CD4-positive, alpha-beta T cell treated with Interleukin-21 for 1 hour (primary cell): ENCODE measurements around the gene GSK3B.

Experiments used
- DNase-seq: peaks from one replicate; pipeline ENCODE4 v3.0.0-alpha.2; 2020

GSK3B gene

DNA sequence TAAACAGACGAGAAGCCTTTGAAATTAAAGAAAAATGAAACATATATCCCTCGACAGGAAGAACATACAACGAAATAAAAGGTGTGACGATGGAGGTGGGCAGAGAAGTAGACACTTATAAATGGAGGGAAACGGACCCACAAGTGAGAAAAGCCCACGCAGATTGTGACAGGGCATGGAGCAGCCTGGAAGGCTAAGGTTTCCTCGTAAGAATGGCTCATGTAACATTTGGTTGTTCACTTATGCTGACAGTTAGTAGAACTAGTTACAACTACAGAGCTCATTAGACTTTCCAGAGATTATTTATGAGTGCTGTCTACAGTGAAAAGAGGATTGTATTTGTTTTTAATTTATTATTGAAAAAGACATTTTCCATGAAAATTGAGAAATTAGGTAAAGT lies 229.8 kb downstream of the GSK3B start:
- DNase-seq = no peak

DNA sequence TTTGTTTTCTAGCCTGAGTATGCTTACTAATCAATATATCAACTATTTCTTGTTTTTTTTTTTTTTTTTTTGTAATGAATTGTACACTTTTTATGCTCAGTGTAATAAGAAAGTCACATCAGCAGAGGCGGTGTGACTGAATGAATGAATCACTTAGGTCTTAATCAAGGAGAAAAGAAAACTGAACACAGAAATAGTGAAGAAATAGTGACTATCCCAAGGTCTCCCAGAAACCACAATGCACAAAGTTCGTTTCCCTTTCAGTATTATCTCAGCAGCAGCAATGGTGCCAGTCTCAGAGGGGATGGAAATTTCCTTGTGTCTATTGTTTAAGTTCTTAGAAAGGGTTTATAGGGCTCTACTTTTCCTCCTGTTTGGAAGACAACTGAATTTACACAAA lies 231.6 kb downstream of the GSK3B start:
- DNase-seq = no peak

DNA sequence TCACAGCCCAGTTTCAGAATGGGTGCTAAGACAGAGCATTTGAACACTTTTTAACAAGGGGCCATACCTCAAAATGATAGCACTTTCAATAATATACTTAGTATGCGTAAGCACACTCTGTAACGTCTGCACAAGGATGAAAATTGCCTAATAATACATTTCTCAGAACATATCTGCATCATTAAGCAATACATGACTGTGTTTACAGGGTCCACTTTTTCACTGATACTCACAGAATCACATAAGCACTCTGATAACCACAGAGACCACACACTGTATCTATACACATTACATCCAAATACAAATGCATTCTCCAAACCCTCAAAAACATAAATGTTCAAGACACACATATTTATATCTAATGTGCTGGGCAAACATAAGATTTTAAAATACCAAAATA lies 232.6 kb downstream of the GSK3B start:
- DNase-seq = no peak

DNA sequence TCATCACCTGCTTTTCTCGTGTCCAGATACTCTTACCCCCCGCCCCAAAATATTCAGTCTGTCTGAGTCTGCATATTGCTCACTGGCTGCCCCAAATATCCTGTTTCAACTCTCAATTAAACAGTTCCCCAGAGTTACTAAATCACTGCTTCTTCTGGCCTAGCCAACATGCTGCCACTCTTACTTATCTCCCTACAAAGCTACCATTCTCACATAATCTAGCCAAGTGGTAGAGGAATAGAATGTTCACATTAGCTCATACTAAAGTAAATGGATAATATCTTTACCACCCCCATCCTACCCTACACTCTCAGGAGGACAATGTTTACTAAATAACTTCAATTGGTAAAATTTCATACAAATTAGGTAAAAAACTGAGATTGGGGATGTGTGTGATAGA lies 234.5 kb downstream of the GSK3B start:
- DNase-seq = no peak

DNA sequence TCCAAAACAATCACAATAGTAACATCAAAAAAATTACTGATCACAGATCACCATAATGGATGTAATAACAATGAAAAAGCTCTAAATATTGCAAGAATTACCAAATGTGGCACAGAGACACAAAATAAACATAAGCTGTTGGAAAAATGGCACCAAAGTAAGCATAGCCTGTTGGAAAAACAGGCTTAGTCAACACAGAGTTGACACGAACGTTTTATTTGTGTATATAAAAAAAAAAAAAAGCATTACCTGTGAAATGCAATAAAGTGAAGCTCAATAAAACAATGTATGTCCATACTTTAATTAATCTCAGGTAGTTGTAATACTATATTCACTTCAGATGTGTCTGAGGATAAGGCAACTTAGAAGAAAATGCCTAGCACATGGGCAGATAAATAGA lies 235.3 kb downstream of the GSK3B start:
- no peak for DNase-seq

DNA sequence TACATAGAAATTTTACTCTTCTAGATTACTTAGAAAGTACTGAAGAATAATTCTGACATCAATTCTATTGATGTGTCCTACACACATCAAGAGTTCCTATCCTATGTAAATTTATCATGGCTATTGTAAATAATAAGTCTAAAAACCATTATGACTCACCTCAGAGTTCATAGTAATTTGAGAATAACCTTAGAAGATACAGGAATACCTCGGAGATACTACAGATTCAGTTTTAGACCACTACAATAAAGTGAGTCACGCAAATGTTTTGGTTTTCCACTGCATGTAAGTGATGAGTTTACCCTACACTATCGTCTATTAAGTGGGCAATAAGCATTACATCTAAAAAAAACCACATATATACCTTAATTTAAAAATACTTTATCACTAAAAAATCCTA lies 237.6 kb downstream of the GSK3B start:
- no peak for DNase-seq

DNA sequence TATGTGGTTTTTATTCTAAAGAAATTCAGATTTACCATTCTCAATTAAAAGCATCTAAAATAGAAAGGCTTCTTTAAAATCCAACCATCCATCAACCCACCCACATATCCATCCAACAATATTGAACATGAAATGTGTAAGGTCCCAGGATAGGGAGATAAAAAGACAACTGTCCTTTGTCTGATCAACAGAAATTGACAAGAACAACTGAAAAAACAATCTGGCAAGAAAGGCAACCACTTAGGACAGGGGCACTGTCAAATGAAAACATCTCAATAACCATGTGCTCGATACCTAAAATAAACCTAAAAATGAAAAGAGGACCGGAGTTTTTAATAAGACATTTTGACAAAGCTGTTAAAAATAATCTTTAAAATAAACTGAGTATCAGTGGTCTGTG lies 245.1 kb downstream of the GSK3B start:
- DNase-seq = no peak

DNA sequence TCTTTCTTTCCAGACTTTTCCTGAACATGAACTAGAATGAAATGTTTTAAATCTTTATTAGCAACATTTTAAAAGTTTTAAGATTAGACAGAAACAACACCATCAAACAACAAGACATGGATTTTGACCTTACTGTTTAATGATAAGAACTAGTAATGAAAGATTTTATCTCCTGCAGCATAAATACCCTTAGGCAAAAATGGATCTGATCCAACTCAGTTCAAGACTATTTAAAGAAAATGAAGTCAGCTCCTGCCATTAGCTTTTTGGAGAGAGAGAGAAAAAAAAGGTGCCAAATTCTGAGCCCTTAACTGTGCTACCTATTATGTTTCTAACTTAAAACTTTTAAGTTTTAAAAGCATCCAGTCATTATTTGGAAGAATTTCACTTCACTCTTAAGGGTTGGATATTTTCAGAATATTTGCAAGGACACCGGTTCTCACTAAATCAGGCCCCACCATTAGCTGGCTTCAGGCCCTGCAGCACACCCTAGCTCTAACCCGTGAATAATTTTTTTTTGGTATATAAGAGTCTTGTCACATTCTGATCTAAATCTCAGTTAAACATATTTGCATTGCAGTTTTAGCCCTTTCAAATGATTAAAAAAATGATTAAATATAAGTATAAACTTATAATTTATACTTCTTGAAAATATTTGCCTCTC lies 252.3 kb downstream of the GSK3B start:
- DNase-seq = no peak

DNA sequence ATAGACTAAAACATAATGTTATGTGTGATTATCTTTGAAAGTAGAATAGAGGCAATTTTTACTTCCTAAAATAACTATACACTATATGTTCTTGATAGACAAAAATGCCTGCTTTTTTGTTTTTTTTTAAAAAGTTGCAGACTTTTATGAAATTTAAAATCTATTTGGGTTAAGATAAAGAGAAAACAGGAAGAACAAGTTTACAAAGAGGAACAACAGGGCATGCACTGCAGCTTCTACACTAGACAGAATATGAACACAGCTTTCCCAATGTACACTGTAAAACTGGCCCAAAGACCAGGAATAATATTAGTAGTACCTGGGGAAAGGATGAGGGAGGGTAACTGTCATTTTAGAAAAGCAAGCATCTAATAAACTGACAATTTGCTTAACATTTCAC lies 258.7 kb downstream of the GSK3B start:
- no peak for DNase-seq

DNA sequence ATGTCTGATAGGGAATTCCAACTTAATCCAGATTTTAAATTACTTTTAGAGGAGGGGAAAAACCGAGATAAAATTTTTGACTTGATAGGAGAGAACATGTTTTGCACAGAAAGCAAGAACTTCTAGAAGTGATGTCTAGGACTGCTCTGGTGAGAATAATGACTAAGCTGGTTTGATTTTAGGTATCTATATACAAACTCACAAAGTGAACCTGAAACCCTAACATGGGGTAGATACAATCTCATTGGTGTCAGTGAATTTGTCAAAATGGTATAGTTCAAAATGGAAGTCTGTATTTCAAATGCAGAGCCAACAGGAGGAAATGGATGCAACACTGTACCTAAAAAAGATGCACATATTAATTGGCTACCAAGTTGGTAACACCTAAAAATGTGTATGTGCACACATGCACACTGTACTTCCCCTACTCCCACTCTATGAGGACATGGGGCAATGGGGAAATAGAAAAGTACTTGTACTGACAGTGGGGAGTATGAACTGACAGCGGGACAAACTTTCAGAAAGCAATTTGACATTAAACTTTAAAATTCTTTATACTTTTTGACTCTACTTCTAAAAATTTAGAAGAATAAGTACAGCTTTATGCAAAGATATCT lies 259.4 kb downstream of the GSK3B start:
- DNase-seq = no peak

DNA sequence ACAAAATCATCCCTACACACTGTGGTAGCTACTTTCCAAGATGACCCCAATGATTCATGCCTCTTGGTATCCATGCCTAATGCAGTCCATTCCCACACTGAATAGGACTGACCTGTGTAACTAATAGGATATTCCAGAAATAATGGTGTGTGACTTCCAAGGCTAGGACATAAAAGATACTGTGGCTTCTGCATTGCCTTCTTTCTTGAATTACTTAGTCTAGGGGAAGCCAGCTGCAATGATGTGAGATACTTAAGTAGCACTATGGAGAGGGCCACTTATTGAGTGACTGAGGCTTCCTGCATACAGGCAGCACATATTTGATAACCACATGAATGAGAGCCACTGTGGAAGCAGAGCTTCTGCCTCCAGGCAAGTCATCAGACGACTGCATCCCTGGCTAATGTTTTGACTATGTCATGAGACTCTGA lies 262.3 kb downstream of the GSK3B start:
- DNase-seq = no peak

DNA sequence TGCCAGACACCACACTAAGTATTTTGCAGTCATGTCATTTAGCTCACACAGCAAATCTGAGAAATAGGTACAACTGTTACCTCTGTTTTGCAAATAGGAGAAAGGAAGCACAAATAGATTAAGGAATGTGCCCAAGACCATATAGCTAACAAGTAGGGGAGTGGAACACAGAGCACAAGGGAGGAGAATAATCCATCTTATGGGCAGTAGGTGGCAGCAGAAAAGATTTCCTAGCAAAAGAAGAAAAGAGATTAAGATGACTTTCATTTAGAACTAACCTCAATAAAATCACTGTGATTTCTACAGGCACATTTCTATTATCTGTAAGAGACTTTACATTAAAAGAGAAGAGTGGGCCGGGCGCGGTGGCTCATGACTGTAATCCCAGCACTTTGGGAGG lies 263.2 kb downstream of the GSK3B start:
- no peak for DNase-seq

DNA sequence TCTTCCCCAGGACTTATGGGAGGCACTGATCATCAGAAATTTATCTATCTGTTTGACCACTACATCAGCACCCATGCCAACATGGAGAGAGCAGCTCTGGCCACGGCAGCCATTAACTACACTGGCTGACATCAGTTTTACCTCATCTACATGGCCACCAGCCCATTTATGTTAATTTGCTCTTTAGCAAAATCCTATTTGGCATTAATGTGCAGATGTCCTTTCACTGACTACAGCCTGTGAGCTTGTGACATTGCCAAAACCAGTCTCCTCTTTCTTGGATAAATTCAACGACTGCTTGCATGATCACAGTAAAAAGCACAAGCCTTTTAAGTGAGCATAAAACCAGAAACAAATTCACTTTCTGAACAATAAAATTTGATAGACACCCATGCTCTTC lies 264.8 kb downstream of the GSK3B start:
- no peak for DNase-seq

DNA sequence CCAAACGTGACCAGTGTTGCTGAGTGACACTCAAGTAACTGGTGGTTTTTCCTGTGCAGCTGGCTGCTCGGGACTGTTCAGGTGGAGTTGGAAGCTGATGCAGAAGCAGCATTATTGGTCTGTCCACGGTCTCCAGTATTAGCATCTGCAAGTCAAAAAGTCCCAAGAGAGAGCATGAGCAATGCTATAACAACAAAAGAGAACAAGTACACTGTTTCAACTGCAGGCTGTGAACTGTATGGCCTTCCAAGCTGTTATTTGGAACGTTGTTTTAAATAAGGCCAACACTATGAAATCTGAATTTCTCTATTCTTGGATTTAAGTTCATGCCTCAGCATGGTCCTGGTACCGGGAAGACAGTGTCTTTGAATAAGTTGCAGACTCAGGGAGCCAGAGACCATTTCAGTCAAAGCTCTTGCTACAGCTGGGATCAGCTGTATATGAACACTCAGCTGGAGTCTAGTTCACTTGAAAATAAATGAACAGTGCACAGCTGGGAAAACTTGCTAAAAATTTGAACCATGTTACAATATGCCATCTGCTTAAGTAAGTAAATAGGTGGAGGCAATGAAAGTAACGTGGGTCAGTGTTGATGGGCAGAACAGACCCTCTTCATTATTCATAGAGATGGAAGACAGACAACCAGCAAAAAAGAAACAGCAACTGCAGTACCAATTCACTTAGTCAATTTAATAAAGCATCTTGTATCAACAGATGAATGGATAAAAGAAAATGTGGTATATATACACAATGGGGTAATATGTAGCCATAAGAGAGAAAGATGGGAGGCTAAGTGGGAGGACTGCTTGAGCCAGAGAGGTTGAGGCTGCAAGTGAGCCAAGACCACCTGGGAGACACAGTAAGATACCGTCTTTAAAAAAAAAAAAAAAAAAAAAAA lies 267.3 kb downstream of the GSK3B start:
- DNase-seq = no peak

DNA sequence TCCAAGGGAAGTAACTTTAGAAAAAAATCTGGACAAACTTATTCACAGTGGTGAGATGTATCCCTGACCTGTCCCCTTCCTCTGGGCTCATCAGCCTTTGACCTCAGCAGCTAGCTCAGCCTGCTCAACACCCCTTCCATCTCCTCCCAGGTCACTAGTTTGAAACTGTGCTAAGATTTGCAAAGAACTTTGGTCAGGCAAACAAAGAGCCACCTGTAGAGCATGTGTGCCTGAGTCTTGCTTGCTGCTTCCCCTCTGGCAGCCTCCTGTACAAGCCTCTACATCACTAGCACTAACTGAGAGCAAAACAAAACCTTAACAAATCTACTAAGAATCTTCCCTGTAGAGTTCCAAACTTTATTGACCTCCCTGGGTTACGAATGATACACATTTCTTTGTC lies 268.4 kb downstream of the GSK3B start:
- DNase-seq = no peak

DNA sequence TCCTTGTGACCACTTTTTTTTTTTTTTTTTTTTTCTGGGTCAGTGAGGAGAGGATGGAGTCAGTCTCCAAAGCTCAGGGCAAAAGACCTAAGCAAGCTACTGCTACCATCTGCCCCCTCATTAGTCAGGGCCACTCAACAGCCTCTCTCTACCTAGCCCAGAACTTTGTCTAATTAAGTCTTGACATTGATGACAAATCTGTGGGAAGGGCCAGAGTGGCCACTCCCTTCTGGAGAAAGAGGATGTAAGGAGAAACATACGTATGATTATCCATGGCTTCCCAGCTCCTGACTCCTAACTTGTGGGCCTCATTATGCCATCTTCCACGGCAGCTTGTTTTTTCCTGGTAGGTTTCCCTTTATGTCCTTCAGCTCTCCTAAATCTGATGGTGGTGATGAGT lies 274.4 kb downstream of the GSK3B start:
- no peak for DNase-seq

DNA sequence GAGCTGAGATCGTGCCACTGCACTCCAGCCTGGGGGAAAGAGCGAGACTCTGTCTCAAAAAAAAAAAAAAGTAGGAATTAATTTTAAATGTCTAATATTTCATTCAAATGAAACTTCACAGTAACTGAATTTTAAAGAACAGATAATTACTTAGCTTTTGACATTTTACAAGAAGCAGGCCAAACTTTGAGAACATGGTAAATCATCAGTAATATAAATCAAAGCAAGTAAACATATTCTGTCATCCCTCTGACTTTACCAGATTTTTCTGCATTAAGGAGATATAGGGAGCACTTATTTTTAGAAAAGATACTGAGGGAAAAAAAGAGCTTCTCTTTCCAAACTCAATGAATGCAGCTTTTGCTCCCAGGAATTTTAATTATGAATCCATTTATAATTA lies 275.3 kb downstream of the GSK3B start:
- no peak for DNase-seq

DNA sequence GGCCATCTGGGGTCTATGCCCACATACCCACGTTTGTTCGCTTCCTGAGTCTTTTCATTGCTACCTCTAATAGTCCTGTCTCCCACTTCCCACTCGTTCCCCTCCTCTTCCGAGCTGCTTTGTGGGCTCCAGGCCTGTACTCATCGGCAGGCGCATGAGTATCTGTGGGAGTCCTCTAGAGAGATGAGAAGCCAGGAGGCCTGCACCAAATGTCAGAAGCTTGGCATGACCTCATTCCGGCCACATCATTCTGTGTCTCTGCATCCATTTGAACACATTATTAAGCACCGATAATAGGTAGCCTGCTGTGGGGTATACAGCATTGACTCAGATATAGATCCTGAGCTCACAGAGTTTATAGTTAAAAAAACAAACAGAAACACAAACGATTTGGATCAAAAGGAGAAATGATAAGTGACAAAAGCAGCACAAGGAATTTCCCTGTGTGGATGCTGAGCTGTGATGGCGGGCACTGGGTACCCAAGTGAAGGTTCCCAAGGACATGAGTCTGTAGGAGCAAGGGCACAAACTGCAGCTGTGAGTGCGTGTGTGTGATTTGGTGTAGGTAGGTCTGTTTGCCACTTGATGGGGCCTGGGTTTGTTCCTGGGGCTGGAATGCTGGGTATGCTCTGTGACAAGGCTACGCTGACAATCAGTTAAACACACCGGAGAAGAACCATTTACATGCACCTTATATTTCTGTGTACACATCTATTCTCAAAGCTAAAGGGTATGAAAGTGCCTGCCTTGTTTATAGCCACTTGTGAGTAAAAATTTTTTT lies 276.5 kb downstream of the GSK3B start:
- no peak for DNase-seq

DNA sequence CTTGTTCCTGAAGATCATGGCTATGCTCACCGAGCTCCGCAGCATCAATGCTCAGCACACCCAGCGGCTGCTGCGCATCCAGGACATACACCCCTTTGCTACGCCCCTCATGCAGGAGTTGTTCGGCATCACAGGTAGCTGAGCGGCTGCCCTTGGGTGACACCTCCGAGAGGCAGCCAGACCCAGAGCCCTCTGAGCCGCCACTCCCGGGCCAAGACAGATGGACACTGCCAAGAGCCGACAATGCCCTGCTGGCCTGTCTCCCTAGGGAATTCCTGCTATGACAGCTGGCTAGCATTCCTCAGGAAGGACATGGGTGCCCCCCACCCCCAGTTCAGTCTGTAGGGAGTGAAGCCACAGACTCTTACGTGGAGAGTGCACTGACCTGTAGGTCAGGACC lies 277.2 kb downstream of the GSK3B start:
- no peak for DNase-seq

DNA sequence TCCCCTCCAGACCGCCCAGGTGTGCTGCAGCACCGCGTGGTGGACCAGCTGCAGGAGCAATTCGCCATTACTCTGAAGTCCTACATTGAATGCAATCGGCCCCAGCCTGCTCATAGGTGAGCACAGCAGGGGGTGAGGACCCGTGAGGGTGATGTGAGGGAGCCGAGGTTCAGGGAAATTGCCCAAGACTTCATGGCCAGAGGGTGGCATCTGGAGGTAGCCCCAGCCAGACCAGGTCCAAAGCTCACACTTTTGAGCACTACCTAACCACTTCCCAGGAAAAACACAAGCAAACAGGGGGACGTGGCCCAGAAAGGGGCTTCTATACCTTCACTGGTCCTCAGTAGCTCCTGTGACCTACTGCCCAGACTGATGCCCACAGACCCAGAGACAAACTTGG lies 278.5 kb downstream of the GSK3B start:
- DNase-seq = no peak

DNA sequence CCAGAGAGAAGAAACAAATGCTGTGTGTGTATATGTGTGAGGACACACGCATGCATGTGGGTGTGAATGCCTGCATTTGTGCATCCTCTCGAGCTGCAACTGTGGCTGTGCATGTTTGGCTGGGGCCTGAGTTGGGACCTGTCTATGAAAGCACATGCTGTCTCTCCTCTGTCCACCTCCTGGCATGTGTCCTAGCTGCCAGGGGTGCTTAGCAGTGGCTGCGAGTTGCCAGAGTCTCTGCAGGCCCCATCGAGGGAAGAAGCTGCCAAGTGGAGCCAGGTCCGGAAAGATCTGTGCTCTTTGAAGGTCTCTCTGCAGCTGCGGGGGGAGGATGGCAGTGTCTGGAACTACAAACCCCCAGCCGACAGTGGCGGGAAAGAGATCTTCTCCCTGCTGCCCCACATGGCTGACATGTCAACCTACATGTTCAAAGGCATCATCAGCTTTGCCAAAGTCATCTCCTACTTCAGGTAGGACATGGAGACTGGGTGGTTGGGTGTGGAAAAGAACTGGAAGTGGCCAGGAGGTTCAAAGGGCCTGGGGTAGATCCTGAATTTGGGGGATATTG lies 281.7 kb downstream of the GSK3B start:
- DNase-seq = no peak

DNA sequence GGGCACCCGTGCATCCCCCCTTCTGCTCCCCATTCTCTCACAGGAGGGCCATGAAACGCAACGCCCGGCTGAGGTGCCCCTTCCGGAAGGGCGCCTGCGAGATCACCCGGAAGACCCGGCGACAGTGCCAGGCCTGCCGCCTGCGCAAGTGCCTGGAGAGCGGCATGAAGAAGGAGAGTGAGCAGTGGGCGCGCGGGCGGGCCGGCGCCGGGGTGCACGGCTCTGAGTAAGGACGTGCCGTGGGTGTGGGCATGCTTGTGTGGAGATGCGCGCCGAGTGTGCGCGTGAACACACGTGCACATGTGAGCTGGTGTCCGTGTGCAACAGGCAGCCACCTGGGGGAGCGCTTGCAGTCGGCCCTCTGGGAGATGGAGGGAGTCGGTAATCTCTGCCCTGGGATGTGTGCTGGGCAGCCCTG lies 284.2 kb downstream of the GSK3B start:
- peak; percentile 43 for DNase-seq
